ENCODE measurements around the gene UNC119. TPM values are rescaled to one million over a fixed set of nuclear protein-coding genes. Genes with fewer than 3 reads are reported as not detected.

UNC119 gene
- polyA plus RNA-seq, 3 donors, result 77.5 to 189 (median 80.2) TPM

- DNase-seq, result no peak
- H3K4me3 ChIP-seq (replicated peaks in 1 of 3; ENCODE audit: low read depth in 2 of 3, low read length in 3 of 3), result no peak overlapping the region
- H3K4me2 ChIP-seq (replicated peaks; ENCODE audit: extremely low read depth, low read length, poor library complexity, severe bottlenecking), result no peak overlapping the region
- H3K9me3 Mint-ChIP-seq, result peaks cover 0 to 2% (median 0%) of the 10 kb centered on the region in 7 donors
- no peak overlapping the region for H3K9ac ChIP-seq (ENCODE audit: insufficient read depth, low read length, poor library complexity, severe bottlenecking)
- peaks cover 36% of the 10 kb centered on the region for H3K79me2 ChIP-seq (ENCODE audit: insufficient read depth, low read length)
- peaks cover 49 to 70% of the 10 kb centered on the region in 2 donors for H3K36me3 Mint-ChIP-seq
- no peaks in the 10 kb centered on the region for H3K27me3 ChIP-seq (ENCODE audit: control insufficient read depth in 2 of 2, insufficient read depth in 2 of 2, low read length in 2 of 2)
- no peak for TF ChIP-seq CTCF (IDR thresholded peaks at IDR 0.05)
- H3K4me3 Mint-ChIP-seq, result no peak overlapping the region
- intact Hi-C loops (cut with micrococcal nuclease), result no loop called here
- peaks cover 33% of the 10 kb centered on the region for H4K20me1 ChIP-seq (ENCODE audit: insufficient read depth, low read length)
- no peak overlapping the region for H3K27ac Mint-ChIP-seq
- no peaks in the 10 kb centered on the region for H3K27me3 Mint-ChIP-seq (ENCODE audit: low read depth in 3 of 3)
- peaks cover 41 to 54% of the 10 kb centered on the region in 2 donors for H3K36me3 ChIP-seq (replicated peaks in 1 of 2; ENCODE audit: control insufficient read depth in 1 of 2, insufficient read depth in 2 of 2, low read length in 2 of 2)
- H3K4me1 Mint-ChIP-seq, result peaks cover 17% of the 10 kb centered on the region
- no CpG with 5 or more reads among the region's 3 CpGs for WGBS (ENCODE audit: insufficient coverage)
- H3K27ac ChIP-seq (ENCODE audit: low read depth in 1 of 2, low read length in 2 of 2), result no peak overlapping the region
- no peaks in the 10 kb centered on the region for H3K9me3 ChIP-seq (replicated peaks in 1 of 2; ENCODE audit: control insufficient read depth in 1 of 2, insufficient read depth in 1 of 2, low read length in 2 of 2)
- H2AFZ ChIP-seq (ENCODE audit: insufficient read depth, low read depth, low read length, poor library complexity, severe bottlenecking), result no peak overlapping the region
- H3K4me1 ChIP-seq (ENCODE audit: control insufficient read depth in 1 of 2, insufficient read depth in 2 of 2, low read length in 2 of 2), result peaks cover 17 to 19% of the 10 kb centered on the region in 2 donors
These were observed 11.1 kb upstream of the UNC119 start for GRCh38 chr17:28563475-28563874.

- H3K4me1 Mint-ChIP-seq, result peaks cover 24% of the 10 kb centered on the region
- no peak overlapping the region for H3K4me3 Mint-ChIP-seq
These were observed 2.6 kb upstream of the UNC119 start for GRCh38 chr17:28555022-28555421.

More at GRCh38 chr17:28555022-28555421, 2.6 kb upstream of the UNC119 start:
- Histone ChIP-seq H3K9me3 (replicated peaks in 1 of 2; ENCODE audit: control insufficient read depth in 1 of 2, insufficient read depth in 1 of 2, low read length in 2 of 2) (no peaks in the 10 kb centered on the region), H3K4me3 (replicated peaks in 1 of 3; ENCODE audit: low read depth in 2 of 3, low read length in 3 of 3) (no peak overlapping the region), H3K9ac (ENCODE audit: insufficient read depth, low read length, poor library complexity, severe bottlenecking) (no peak overlapping the region), H3K4me2 (replicated peaks; ENCODE audit: extremely low read depth, low read length, poor library complexity, severe bottlenecking) (no peak overlapping the region), H4K20me1 (ENCODE audit: insufficient read depth, low read length) (peaks cover 21% of the 10 kb centered on the region), H3K79me2 (ENCODE audit: insufficient read depth, low read length) (peaks cover 20% of the 10 kb centered on the region), H3K36me3 (replicated peaks in 1 of 2; ENCODE audit: control insufficient read depth in 1 of 2, insufficient read depth in 2 of 2, low read length in 2 of 2) (peaks cover 60 to 70% of the 10 kb centered on the region in 2 donors), H3K27me3 (ENCODE audit: control insufficient read depth in 2 of 2, insufficient read depth in 2 of 2, low read length in 2 of 2) (no peaks in the 10 kb centered on the region), H3K27ac (ENCODE audit: low read depth in 1 of 2, low read length in 2 of 2) (no peak overlapping the region), H2AFZ (ENCODE audit: insufficient read depth, low read depth, low read length, poor library complexity, severe bottlenecking) (no peak overlapping the region), H3K4me1 (ENCODE audit: control insufficient read depth in 1 of 2, insufficient read depth in 2 of 2, low read length in 2 of 2) (peaks cover 24 to 28% of the 10 kb centered on the region in 2 donors)
- no CpG with 5 or more reads among the region's 3 CpGs for WGBS (ENCODE audit: insufficient coverage)
- TF ChIP-seq CTCF (IDR thresholded peaks at IDR 0.05), result no peak
- Mint-ChIP-seq H3K27ac (peak overlapping the region in 1 of 7 donors; percentile 73), H3K9me3 (no peaks in the 10 kb centered on the region), H3K36me3 (peaks cover 73 to 82% of the 10 kb centered on the region in 2 donors), H3K27me3 (ENCODE audit: low read depth in 3 of 3) (peaks cover 0 to 2% (median 0%) of the 10 kb centered on the region in 3 donors)
- intact Hi-C loops (cut with micrococcal nuclease), result no loop called here
- no peak for DNase-seq

Measured in CD14-positive monocyte (primary cell).